ENCODE measurements around the gene MUSK. TPM values are rescaled to one million over a fixed set of nuclear protein-coding genes. Genes with fewer than 3 reads are reported as not detected.
A peak's percentile ranks its signal among the peaks of the same experiment; 100 is the strongest.

MUSK gene
- total RNA-seq, 4 donors from 2014 or later, result 1.5 to 7.9 (median 5.4) TPM

- no peaks in the 10 kb centered on the region for H3K9me3 ChIP-seq
- H3K36me3 ChIP-seq, result no peaks in the 10 kb centered on the region
- no peaks in the 10 kb centered on the region for H3K27me3 ChIP-seq
- peaks cover 0 to 13% (median 10%) of the 10 kb centered on the region in 4 donors for H3K4me1 ChIP-seq
- TF ChIP-seq POLR2A (IDR thresholded peaks at IDR 0.05; ENCODE audit: low read depth), result no peak
- TF ChIP-seq CTCF (IDR thresholded peaks at IDR 0.05), result no peak
- no peak for TF ChIP-seq EP300 (IDR thresholded peaks at IDR 0.05)
- peak; percentile 11 to 53 for TF ChIP-seq POLR2AphosphoS5 (IDR thresholded peaks at IDR 0.05)
- H3K4me3 ChIP-seq, result peak overlapping the region in 1 of 4 donors; percentile 6
- intact Hi-C loops (cut with DNase I), result no loop called here
- H3K27ac ChIP-seq (replicated peaks in 1 of 4), result peak overlapping the region; percentile 9 to 44 (median 33)
- DNase-seq (ENCODE audit: extremely low spot score), result no peak
- 57% methylated on average over 6 of the region's 6 CpGs for WGBS
Observed at GRCh38 chr9:110655754-110656641, 12.6 kb upstream of the MUSK start.

- TF ChIP-seq POLR2A (IDR thresholded peaks at IDR 0.05; ENCODE audit: low read depth), result no peak
- TF ChIP-seq EP300 (IDR thresholded peaks at IDR 0.05), result no peak
- TF ChIP-seq POLR2AphosphoS5 (IDR thresholded peaks at IDR 0.05), result no peak
- no peaks in the 10 kb centered on the region for H3K27me3 ChIP-seq
- H3K4me3 ChIP-seq, result no peak overlapping the region
- DNase-seq (ENCODE audit: extremely low spot score), result no peak
- no peaks in the 10 kb centered on the region for H3K9me3 ChIP-seq
- H3K27ac ChIP-seq (replicated peaks in 1 of 4), result no peak overlapping the region
- intact Hi-C loops (cut with DNase I), result no loop called here
- peaks cover 0 to 7% (median 4%) of the 10 kb centered on the region in 4 donors for H3K4me1 ChIP-seq
- no peaks in the 10 kb centered on the region for H3K36me3 ChIP-seq
- WGBS, result 85% methylated on average over 2 of the region's 2 CpGs
Observed at GRCh38 chr9:110659891-110660541, 8.6 kb upstream of the MUSK start.

- peak overlapping the region in 1 of 4 donors; percentile 25 for H3K27ac ChIP-seq (replicated peaks in 1 of 4)
- H3K4me3 ChIP-seq, result peak overlapping the region in 2 of 4 donors; percentile 7 to 25
- H3K4me1 ChIP-seq, result peaks cover 0 to 3% (median 0%) of the 10 kb centered on the region in 4 donors
- no peaks in the 10 kb centered on the region for H3K27me3 ChIP-seq
- intact Hi-C loops (cut with DNase I), result no loop called here
- no peaks in the 10 kb centered on the region for H3K9me3 ChIP-seq
- DNase-seq (ENCODE audit: extremely low spot score), result no peak
- 53% methylated on average over 5 of the region's 5 CpGs for WGBS
- H3K36me3 ChIP-seq, result no peaks in the 10 kb centered on the region
- TF ChIP-seq CTCF (IDR thresholded peaks at IDR 0.05) (no peak), POLR2AphosphoS5 (IDR thresholded peaks at IDR 0.05) (no peak), POLR2A (IDR thresholded peaks at IDR 0.05; ENCODE audit: low read depth) (no peak), EP300 (IDR thresholded peaks at IDR 0.05) (no peak)
Observed at GRCh38 chr9:110669433-110669832, 842 bp downstream of the MUSK start.

GRCh38 chr9:110671849-110672248 lies 3.3 kb downstream of the MUSK start:
- no peaks in the 10 kb centered on the region for H3K27me3 ChIP-seq
- H3K4me3 ChIP-seq, result no peak overlapping the region
- WGBS, result 90% methylated on average over 4 of the region's 4 CpGs
- TF ChIP-seq EP300 (IDR thresholded peaks at IDR 0.05) (no peak), CTCF (IDR thresholded peaks at IDR 0.05) (no peak), POLR2AphosphoS5 (IDR thresholded peaks at IDR 0.05) (no peak), POLR2A (IDR thresholded peaks at IDR 0.05; ENCODE audit: low read depth) (no peak)
- intact Hi-C loops (cut with DNase I), result no loop called here
- H3K4me1 ChIP-seq, result peaks cover 0 to 3% (median 0%) of the 10 kb centered on the region in 4 donors
- no peaks in the 10 kb centered on the region for H3K36me3 ChIP-seq
- no peak overlapping the region for H3K27ac ChIP-seq (replicated peaks in 1 of 4)
- no peaks in the 10 kb centered on the region for H3K9me3 ChIP-seq
- no peak for DNase-seq (ENCODE audit: extremely low spot score)

- no peaks in the 10 kb centered on the region for H3K36me3 ChIP-seq
- intact Hi-C loops (cut with DNase I), result no loop called here
- peaks cover 0 to 3% (median 0%) of the 10 kb centered on the region in 4 donors for H3K4me1 ChIP-seq
- WGBS, result 79% methylated on average over 3 of the region's 3 CpGs
- no peak for TF ChIP-seq POLR2AphosphoS5 (IDR thresholded peaks at IDR 0.05)
- no peak for TF ChIP-seq POLR2A (IDR thresholded peaks at IDR 0.05; ENCODE audit: low read depth)
- no peaks in the 10 kb centered on the region for H3K9me3 ChIP-seq
- H3K4me3 ChIP-seq, result no peak overlapping the region
- H3K27ac ChIP-seq (replicated peaks in 1 of 4), result no peak overlapping the region
- no peaks in the 10 kb centered on the region for H3K27me3 ChIP-seq
- DNase-seq (ENCODE audit: extremely low spot score), result no peak
Observed at GRCh38 chr9:110672873-110673510, 4.4 kb downstream of the MUSK start.

Measured in esophagus muscularis mucosa (tissue), 4 donors.